Activated T-cell treated with anti-CD3 and anti-CD28 coated beads for 1 hour (primary cell): Measurements from ENCODE around the gene TRHDE.

Experiments
- DNase-seq: peaks from one replicate; pipeline ENCODE4 v3.0.0-alpha.2; 2020; ENCODE audit warnings: low read depth

TRHDE gene

DNA sequence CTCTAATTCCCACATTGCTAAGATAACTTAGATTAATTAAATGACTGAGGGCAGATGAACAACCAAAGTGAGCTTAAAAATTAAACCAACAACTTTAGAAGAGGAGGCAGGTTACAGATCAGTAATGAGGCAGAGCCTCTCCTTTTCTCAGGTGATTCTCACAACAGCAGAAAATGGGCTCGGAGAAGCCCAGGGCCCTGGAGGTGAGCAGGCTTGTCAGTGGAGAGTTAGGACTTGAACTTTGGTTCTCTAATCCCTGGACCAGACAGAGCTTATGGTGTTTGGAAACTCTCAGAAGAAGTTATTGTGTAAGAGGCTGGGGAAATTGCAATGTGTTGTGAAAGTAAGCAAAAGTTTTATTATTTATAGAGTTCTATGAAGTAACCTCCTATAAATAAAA is 2.8 kb downstream of the TRHDE start:
- no peak for DNase-seq

DNA sequence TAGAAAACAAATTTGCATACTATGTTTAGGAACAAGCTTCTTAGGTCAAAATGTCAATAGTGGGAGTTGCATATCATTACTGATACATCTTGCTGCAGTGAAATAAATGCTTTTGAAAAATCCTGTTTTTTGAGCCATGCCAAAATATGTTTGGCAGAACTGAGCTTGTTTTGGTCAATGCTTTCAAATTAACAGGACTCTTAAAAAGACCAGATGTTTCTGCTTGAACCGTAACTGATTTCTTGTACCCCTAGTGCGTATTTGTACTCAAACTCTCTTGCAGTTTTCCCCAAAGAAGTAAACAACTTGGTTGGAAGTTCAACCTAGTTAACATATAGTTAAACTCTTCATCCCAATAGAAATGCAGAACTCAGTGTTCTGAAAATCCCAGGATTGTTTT is 3.4 kb downstream of the TRHDE start:
- no peak for DNase-seq

DNA sequence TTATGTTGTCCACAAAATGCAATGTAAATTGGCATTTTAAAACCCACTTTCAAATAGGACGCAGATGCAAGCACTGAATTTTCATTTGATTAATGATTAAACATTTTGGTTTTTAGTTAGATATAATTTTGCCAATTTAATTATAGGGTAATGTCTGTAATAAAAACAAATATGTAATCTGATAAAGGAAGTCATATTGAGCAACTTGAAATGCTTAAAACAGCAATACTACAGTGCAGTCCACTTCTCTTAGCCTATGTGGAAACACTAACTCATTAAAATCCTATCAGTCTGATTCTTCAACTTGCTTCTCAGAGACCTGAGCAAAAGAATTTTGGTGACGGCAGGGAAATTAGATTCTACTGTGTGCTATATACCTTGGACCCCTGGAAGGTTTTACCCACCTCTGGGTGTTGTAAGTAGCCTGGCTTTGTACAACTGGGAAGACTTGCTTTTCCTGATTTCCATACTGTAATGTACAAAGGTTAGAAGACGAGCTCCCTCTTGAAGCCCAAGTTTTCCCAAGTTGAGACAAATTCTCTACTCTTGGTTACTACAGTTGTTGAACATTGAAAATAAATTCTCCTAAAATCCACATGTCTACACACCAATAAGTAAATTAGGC is 4.1 kb downstream of the TRHDE start:
- DNase-seq = no peak

DNA sequence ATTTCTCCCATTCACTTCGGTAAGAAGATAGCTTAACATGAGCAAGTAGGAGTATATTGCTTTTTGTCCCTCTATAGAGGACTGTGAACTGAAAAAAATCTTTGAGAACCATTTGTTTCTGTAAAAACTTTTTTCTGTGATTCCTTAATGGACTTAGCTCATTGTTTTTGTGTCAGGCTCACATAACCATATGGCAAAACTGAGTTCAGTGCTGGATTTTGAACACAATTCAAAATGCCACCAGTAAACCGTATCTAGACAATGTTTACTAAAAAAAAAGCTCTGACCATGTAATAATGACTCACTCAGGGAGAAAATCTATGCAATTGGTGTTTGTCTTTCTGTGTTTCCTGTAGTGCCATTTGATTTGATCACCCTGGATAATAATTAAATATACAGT is 5.2 kb downstream of the TRHDE start:
- DNase-seq = no peak

DNA sequence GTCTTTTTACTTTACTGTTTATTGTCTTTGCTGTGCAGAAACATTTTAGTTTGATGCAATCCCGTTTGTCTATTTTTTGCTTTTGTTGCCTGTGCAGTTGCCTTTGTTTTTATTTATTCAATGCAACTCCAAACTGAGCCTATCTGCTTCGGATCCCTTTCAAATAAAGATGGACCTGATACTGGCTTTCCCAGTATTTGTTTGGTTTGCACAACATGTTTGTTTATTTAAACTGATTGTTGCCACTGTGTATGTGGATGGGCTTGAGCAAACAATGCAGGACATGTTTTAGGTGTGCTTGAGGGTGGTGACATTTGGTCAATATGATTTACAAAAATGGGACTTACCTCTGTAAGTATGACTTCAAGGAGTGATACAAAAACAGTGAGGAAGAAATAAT is 6.7 kb downstream of the TRHDE start:
- no peak for DNase-seq

DNA sequence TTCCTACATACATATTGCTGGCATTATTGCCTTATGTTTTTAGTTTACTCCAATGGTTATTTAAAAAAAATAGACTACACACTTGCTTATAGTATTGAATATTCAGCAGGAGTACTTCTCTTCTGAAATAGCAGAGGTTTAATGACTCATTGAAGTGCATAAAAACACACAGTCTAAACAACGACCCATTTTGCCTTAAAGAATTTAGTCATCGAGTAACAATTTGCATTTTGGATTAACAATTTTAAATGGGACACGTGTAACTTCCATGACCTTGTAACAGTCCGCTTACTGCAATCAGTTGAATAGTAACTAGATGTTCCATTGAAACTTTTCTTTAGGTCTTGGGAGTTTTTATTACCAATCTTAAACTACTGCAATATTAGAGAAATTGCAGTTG is 9.0 kb downstream of the TRHDE start:
- DNase-seq = no peak

DNA sequence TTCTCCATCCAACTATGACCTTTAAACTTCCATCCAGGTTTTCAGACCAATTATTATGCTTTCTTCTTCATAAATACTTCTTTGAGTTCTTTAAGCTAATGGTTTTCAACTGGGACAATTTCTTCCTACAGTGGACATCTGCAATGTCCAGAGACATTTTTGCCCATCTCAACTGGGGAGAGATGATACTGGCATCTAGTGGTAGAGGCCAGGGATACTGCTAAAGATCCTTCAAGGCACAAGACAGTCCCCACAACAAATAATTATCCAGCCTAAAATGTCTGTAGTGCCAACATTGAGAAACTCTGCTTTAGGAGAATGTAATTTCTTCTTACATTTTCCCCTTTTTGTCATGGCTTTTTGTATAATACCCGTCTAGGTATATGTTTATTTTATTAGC is 10.6 kb downstream of the TRHDE start:
- DNase-seq = no peak

DNA sequence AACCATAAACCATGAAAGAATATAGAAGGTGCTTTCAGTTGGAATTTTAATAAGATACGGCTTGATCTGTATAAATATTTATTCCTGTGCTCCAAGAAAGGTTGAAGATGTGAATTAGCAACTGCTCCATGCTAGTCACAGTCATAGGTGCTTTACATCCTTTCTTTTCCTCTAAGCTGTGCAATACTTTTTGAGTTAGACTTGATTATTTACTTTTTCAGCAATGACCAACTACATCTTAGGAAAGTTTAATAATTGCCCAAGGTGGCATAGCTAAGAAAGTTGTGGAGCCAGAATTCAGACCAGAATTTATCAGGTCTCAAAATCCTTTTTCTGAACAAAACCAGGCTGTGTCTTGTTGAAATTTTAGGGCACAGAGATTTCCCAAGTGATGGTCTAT is 13.7 kb downstream of the TRHDE start:
- no peak for DNase-seq

DNA sequence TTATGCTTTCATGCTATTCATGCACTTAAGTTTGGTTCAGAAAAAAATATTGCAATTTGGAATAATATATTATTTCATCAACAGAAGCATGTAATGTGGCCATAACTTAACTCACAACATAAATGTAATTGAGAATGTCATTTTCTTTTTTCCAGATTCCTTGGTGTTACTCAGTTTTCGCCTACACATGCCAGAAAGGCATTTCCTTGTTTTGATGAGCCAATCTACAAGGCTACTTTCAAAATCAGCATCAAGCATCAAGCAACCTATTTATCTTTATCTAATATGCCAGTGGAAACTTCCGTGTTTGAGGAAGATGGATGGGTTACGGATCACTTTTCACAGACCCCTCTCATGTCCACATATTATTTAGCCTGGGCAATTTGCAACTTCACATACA is 14.4 kb downstream of the TRHDE start:
- no peak for DNase-seq

DNA sequence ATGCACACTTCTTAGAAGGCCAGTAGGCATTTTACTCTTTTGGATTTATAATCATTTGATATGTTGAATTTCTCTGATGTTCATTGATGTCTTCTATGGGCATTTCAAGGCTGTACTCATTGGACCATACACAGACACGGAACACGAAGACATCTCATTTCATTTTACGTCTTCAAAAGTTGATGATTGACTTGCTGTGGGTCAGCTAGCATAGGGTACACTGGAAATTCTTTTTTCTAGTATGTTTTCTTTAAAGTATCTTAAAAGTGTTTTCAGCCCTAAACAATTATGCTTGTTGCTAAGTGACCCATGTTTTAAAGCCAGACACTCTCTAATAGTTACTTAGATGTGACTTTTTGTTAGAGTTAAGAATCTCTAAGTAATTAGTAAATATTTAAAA is 16.3 kb downstream of the TRHDE start:
- DNase-seq = no peak

DNA sequence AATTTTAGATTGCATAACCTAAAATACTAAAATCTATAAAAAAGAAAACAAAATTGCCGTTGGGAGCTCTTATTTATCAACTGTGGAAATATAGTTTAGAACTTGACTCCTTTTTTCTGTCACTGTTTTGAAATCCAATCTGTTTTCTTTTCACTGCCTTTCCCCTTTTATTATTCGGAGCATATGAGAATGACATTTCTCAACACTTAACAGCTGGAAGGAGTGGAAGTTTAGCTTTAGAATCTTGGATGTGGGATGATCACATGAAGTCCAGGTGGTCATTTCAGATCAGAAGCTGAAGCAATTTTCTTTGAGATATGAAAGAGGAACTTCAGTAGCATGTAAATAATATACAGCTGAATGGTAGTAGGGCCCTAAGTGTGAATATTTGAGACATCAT is 16.7 kb downstream of the TRHDE start:
- DNase-seq = no peak

DNA sequence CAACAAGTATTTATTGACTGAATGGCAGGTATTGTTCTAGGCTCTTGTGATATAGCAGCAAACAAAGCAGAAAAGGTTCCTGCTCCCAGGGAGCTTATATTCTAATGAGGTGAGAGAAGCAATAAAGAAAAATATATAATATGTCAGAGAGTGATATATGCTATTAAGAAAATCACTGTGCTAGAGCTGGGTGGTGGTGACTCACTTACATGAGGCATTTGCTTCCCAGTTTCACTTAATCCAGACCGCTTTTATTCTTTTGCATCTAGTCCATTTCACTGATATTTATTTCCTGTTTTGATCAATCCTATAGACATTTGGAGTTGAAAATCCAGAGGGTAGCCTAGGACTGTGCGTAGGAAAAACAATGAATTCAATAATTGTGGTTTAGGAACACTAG is 17.5 kb downstream of the TRHDE start:
- no peak for DNase-seq

DNA sequence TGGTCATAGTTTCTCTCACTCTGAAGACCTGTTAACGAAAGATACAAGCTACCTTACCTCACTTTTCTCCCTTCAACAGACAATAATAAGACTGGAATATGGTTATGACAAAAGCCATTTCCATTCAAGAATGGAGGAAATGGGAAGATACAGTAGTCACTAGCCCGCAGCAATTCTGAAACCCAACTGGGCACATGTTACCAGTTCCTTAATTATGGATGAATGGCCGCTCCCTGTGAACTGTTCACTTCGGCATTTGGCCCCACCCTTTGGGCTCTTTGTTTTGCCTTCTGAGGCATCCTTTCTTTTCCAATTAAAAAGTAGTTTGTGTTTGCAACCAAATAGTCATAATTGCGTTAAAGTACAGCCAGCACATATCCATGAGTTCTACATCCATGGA is 19.0 kb downstream of the TRHDE start:
- no peak for DNase-seq

DNA sequence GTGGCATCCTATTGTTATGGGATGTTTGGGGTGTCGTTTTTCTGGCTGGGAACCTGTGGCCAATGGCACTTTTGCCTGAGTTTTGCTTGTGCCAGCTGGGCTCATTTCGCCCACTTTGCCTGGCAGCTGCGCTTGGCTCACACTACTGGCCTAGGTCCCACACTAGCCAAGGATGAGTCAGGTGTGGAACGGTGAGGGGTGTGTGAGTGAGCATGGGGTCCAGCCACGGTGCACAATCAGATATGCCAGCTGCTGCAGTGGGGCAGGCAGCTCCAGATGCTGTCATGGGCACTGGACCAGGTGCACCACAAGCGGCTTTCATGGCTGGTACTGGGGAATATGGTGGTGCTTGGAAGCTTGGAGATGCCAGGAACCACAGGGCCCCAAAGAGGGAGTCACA is 21.5 kb downstream of the TRHDE start:
- no peak for DNase-seq

DNA sequence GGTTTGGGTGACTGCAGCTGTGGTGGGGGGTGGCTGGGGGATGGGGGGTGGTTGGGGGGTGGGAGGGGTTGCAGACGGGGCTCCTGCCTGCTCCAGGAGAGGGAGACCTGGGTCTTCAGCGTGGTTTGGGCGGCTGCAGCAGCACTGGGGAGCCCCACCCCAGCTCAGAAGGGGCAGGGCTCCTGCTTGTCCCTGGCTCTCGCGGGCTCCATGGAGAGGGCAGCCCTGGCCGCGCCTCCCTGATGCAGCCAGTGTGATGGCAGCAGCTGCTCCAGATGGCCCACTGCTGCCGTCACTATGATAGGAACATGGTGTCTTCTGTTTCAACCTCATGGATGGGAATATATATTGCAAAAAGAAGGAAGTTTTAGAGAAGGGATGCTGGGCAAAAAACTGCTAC is 22.9 kb downstream of the TRHDE start:
- DNase-seq = no peak

DNA sequence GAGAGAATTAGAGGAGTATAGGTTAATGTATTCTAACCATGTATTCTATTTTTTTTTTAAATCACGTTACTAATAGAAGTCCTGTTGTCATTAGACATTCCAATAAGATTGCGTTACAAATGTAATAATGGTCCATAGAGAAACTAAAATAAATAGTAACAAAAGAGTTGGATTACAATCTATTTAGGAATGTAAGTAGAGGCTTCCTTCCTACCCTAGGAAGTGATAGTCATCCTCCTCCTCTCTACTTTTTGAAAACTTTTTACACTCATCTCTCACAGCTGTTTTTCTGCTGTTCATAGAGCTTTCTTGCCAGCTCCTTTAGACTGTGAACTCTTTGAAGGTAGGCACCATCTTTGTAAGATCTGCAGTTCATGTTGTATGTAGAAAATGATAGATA is 23.6 kb downstream of the TRHDE start:
- no peak for DNase-seq

DNA sequence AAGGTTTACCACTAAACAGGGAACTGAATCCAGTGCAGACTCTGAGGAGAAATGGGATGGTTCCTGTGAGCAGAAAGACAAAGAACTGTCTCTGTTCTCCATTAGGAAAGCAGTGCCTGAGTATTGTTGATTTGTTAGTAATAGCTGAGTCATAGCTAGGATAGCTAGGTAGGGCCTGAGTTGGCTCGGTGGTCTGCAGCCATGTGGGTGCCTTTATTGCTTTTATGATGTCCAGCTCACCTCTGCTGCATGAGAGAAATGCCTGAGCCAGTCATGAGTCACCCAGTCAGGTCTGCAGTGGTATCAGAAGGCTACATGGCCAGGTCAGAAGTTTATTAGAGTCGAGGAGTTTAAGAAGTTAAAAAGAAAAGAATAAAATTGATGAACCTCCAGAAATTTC is 24.2 kb downstream of the TRHDE start:
- no peak for DNase-seq

DNA sequence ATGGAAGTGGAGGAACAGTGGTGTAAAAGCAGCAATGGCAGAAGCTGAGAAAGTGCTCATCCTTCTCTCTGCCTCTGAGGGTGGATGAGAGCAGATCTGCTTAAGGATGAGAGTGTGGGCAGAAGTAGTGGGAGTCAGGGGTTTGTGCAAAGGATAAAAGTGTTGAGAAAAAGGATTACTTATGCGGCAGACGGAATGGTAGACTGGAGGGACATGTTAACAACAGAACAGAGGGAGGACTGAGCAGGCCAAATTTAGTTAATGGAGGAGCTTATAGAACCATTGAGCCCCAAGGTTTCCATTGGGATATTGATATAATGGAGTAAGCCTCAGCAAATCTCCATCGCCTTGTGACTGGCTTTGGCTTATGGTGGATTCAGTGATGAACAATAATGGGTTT is 25.5 kb downstream of the TRHDE start:
- DNase-seq = no peak

DNA sequence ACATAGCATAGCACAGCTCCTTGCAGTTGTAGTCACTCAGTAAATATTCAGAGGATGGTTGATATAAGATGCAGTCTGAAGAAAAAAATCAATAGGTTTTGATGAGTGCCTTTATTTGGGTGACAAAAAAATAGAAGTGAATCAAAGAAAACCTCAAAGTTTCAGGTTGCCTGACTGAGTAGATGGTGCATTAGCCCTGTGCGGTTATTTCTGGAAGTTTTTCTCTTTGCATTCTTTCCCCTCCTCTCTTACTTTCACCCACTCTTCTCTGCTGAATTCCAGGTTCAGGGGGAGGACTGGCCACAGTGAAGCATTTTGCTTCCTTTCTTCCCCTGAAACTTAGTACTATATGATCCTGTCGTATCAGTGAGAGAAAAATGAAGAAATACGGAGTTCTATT is 28.6 kb downstream of the TRHDE start:
- no peak for DNase-seq

DNA sequence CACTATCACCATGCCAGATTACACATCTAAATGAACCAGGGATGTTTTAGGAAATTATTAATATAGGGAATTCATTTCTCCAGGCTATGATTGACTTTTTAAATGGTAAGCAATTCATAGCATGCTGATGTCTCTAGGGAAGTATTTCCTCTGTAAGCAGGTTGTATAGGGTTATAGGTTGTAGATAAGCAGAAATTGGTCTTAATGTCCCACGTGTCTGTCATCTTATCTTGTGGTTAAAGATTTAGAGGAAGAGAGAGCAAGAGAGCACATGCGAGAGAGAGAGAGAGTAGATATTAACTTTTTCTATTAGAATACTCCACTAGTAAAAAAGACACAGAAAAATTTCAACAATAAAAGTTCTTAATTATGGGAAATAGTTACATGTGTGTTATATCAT is 32.6 kb downstream of the TRHDE start:
- no peak for DNase-seq

DNA sequence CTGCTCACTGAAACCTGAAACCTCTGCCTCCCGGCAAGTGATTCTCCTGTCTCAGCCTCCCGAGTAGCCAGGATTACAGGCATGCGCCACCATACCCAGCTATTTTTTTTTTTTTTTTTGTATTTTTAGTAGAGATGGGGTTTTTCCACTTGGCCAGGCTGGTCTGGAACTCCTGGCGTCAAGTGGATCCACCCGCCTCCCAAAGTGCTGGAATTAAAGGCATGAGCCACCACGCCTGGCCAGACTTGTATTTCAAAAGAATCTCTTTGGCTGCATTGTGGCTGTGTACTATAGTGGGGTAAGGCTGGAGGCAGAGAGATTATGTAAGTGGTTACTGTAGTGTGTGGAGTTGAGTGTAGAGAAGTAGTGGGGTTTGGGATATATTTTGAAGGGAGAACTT is 35.1 kb downstream of the TRHDE start:
- DNase-seq = no peak

DNA sequence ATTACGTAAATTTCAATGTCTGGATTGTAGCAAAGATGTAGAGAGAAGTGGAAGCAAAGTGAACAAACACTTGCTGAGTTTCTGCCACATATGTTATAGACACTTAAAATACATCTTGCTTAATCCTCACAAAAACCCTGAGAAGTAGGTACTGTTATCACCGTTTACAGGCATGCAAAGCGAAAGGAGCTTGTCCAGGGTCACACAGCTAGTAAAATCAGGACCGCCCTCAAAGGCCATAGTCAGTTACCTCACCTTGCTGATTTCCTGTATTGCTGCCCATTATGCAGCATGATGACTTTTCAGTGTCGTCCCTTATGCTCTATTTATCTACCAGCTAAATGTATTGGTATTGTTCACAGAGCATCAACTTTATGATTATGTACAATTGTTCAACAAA is 39.8 kb downstream of the TRHDE start:
- DNase-seq = no peak

DNA sequence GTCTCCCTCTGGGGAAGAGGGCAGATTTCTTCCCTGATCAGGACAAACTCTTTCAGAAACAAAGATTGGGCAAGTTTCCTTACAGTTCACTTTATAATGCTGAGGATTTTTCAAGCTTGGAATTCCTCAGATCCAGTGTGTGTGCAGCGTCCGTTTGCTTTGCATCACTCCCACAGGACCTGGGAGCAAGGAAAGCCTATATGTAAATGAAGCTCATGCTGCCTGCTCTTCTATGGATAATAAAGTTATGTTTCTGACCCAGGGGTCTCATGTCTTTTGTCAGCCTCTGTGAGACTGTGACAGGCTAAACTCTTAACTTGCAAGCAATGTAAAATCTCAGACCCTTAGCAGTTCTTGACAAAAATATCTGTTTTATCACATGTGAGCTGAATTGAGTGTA is 41.6 kb downstream of the TRHDE start:
- no peak for DNase-seq

DNA sequence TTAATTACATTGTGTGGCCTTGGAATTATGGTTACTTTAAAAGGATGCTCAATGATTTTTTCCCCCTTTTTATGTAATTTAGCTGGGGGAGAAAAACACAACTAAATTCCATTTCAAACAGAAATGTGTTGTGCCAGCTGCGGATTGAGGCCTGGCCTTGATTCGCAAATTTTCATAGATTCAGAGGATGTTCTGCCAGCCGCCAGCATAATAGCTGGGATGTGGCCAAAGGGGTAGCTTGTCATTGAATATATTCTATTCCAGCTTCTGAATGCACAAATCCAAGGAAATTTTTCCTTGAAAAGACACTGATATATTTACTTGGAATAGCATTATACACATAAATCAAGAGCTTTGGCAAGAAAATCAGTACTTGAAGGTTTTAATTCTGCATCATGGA is 43.7 kb downstream of the TRHDE start:
- no peak for DNase-seq

DNA sequence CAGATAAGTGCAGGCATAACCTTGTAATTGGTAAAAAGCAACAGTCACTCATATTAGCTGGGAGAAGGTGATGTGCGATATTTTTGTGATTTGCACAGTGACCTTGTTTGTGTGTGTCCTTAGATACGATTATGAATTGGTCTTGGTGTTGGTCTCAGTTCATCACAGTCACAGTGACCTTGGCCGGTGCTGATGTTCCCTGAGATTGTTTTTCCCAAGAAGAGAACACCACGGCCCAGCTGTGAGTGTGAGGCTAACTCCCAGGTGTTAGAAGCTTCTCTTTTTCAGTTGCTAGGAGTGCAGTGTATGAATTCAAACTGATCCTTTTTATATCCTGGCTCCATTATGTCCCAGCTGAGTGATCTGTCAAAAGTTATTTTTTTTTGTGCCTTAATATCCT is 46.2 kb downstream of the TRHDE start:
- DNase-seq = no peak
